GM11168 (cell line): ENCODE data around the gene PLPP6.
"Not testable (repeated sequence)": the region's sequence is repeated elsewhere in the genome, so short reads cannot be mapped to it uniquely, and the experiment has no call there.

Source experiments
- in situ Hi-C: fragments of 300-500 bp; cut with MboI; formaldehyde crosslinking; loops from one replicate; pipeline ENCODE4 v1.12.0; 2022; ENCODE audit warnings: low sequenced_read_pairs; ENCODE audit not compliant: unreplicated experiment

PLPP6 gene

GRCh38 chr9:4662108-4662988 is at the start of gene PLPP6:
TSS of gene PLPP6 (plus strand) at chr9:4662294. CDS start at chr9:4662376, 82 bp downstream.
- in situ Hi-C loops = no loop called here

- in situ Hi-C loops = no loop called here
Measured at GRCh38 chr9:4614627-4615026, 47.5 kb upstream of the PLPP6 start.

- in situ Hi-C loops = no loop called here
Measured at GRCh38 chr9:4615251-4615650, 46.8 kb upstream of the PLPP6 start.

- in situ Hi-C loops = no loop called here
Measured at GRCh38 chr9:4615778-4616177, 46.3 kb upstream of the PLPP6 start.

- in situ Hi-C loops = no loop called here
Measured at GRCh38 chr9:4617752-4618151, 44.3 kb upstream of the PLPP6 start.

GRCh38 chr9:4618700-4619099 is 43.4 kb upstream of the PLPP6 start:
- in situ Hi-C loops = no loop called here

- in situ Hi-C loops = no loop called here
Measured at GRCh38 chr9:4620057-4620765, 41.9 kb upstream of the PLPP6 start.

- in situ Hi-C loops = no loop called here
Measured at GRCh38 chr9:4620881-4621555, 41.1 kb upstream of the PLPP6 start.

GRCh38 chr9:4622016-4622415 is 40.1 kb upstream of the PLPP6 start:
- in situ Hi-C loops = no loop called here

- in situ Hi-C loops = no loop called here
Measured at GRCh38 chr9:4630836-4631235, 31.3 kb upstream of the PLPP6 start.

- in situ Hi-C loops = no loop called here
Measured at GRCh38 chr9:4638968-4639367, 23.1 kb upstream of the PLPP6 start.

GRCh38 chr9:4639420-4639819 is 22.7 kb upstream of the PLPP6 start:
- in situ Hi-C loops = no loop called here

- in situ Hi-C loops = no loop called here
Measured at GRCh38 chr9:4640027-4640426, 22.1 kb upstream of the PLPP6 start.

GRCh38 chr9:4642351-4642750 is 19.7 kb upstream of the PLPP6 start:
- in situ Hi-C loops = no loop called here

- in situ Hi-C loops = no loop called here
Measured at GRCh38 chr9:4654084-4654483, 8.0 kb upstream of the PLPP6 start.

- in situ Hi-C loops = no loop called here
Measured at GRCh38 chr9:4654538-4654937, 7.6 kb upstream of the PLPP6 start.

GRCh38 chr9:4656196-4656595 is 5.9 kb upstream of the PLPP6 start:
- in situ Hi-C loops = not testable (repeated sequence)

GRCh38 chr9:4656621-4657020 is 5.5 kb upstream of the PLPP6 start:
- in situ Hi-C loops = no loop called here

- in situ Hi-C loops = no loop called here
Measured at GRCh38 chr9:4657426-4658159, 4.5 kb upstream of the PLPP6 start.

- in situ Hi-C loops = not testable (repeated sequence)
Measured at GRCh38 chr9:4660665-4661064, 1.4 kb upstream of the PLPP6 start.
